WTC11 (cell line): ENCODE measurements around the gene KRT80. TPM values are rescaled to one million over a fixed set of nuclear protein-coding genes. Genes with fewer than 3 reads are reported as not detected.

ENCODE experiments used
- ATAC-seq: fragments of 200-7000 bp; cut with Tn5 transposase; 2 replicates; pipeline ENCODE4 v1.10.0; 2021; ENCODE audit warnings: mild to moderate bottlenecking, moderate library complexity
- CTCF ChIA-PET: fragments of 300-600 bp; sonication (Branson Sonifier 250); formaldehyde crosslinking; loops from one replicate; lab custom pipeline; 2021; ENCODE audit warnings: antibody characterized with exemption; lab: Charles Lee
- POLR2A ChIA-PET: fragments of 350-600 bp; sonication (Branson Sonifier 250); formaldehyde crosslinking; loops from one replicate; lab custom pipeline; 2021; ENCODE audit warnings: antibody characterized with exemption; lab: Charles Lee
- DNase-seq: peaks from one replicate; pipeline ENCODE4 v3.0.0; 2021; ENCODE audit warnings: low spot score
- H3K27ac Mint-ChIP-seq: 2 replicates; pipeline ENCODE4 v1.8.0; 2021; ENCODE audit warnings: mixed read lengths
- H3K27me3 Mint-ChIP-seq: 2 replicates; pipeline ENCODE4 v1.8.0; 2021; ENCODE audit warnings: low read depth, mild to moderate bottlenecking, moderate library complexity, mixed read lengths
- H3K36me3 Mint-ChIP-seq: 2 replicates; pipeline ENCODE4 v1.8.0; 2021; ENCODE audit warnings: mixed read lengths
- H3K4me1 Mint-ChIP-seq: 2 replicates; pipeline ENCODE4 v1.8.0; 2022; ENCODE audit warnings: mixed read lengths
- H3K4me3 Mint-ChIP-seq: 2 replicates; pipeline ENCODE4 v1.8.0; 2021; ENCODE audit warnings: mild to moderate bottlenecking, moderate library complexity, mixed read lengths
- H3K9me3 Mint-ChIP-seq: 2 replicates; pipeline ENCODE4 v1.8.0; 2021; ENCODE audit warnings: mixed read lengths
- ATF1 ChIP-seq: sonication (generic); formaldehyde crosslinking; IDR thresholded peaks from 2 replicates; pipeline ENCODE4 v1.8.1; 2023; ENCODE audit warnings: mild to moderate bottlenecking, moderate library complexity, missing genetic modification reagents
- GABPB1 ChIP-seq: sonication (generic); formaldehyde crosslinking; IDR thresholded peaks from 2 replicates; pipeline ENCODE4 v1.8.1; 2023; ENCODE audit warnings: mild to moderate bottlenecking, missing genetic modification reagents
- JAZF1 ChIP-seq: fragments of 250-450 bp; sonication (Bioruptor Pico); IDR thresholded peaks from 2 replicates; pipeline ENCODE4 v1.9.0; 2021; ENCODE audit warnings: moderate library complexity, mild to moderate bottlenecking, inconsistent platforms
- OVOL2 ChIP-seq: fragments of 250-450 bp; sonication (Bioruptor Pico); IDR thresholded peaks from 2 replicates; pipeline ENCODE4 v1.9.0; 2021; ENCODE audit warnings: mild to moderate bottlenecking, borderline replicate concordance
- RORB ChIP-seq: fragments of 250-450 bp; sonication (Bioruptor Pico); IDR thresholded peaks from 2 replicates; pipeline ENCODE4 v1.9.0; 2021; ENCODE audit warnings: mild to moderate bottlenecking
- TEAD1 ChIP-seq: sonication (generic); formaldehyde crosslinking; IDR thresholded peaks from 2 replicates; pipeline ENCODE4 v1.8.0; 2022; ENCODE audit warnings: mild to moderate bottlenecking, missing genetic modification reagents
- ZNF416 ChIP-seq: fragments of 250-450 bp; sonication (Bioruptor Pico); IDR thresholded peaks from 2 replicates; pipeline ENCODE4 v1.9.0; 2021; ENCODE audit warnings: mild to moderate bottlenecking, inconsistent platforms
- total RNA-seq: library from RNA; stranded (reverse); gene quantifications from 3 replicates; pipeline ENCODE4 v1.2.3, GENCODE V29; 2021
- TF ChIP-seq, protein P1 (sequence below): fragments of 250-450 bp; sonication (Bioruptor Pico); IDR thresholded peaks from 2 replicates; pipeline ENCODE4 v1.9.0; 2021; ENCODE audit warnings: mild to moderate bottlenecking
- TF ChIP-seq, protein P2 (sequence below): fragments of 250-450 bp; sonication (Bioruptor Pico); conservative IDR thresholded peaks from 2 replicates; pipeline ENCODE4 v1.9.0; 2021; ENCODE audit warnings: mild to moderate bottlenecking
- TF ChIP-seq, protein P3 (sequence below): fragments of 250-450 bp; sonication (Bioruptor Pico); IDR thresholded peaks from 2 replicates; pipeline ENCODE4 v1.9.0; 2021; ENCODE audit warnings: moderate library complexity, mild to moderate bottlenecking, inconsistent platforms, borderline replicate concordance
- TF ChIP-seq, protein P4 (sequence below): fragments of 250-450 bp; sonication (Bioruptor Pico); IDR thresholded peaks from 2 replicates; pipeline ENCODE4 v2.1.2; 2022; ENCODE audit warnings: mild to moderate bottlenecking, moderate library complexity
- TF ChIP-seq, protein P5 (sequence below): sonication (generic); formaldehyde crosslinking; IDR thresholded peaks from 2 replicates; pipeline ENCODE4 v1.8.1; 2023; ENCODE audit warnings: mild to moderate bottlenecking, missing genetic modification reagents, moderate library complexity
- TF ChIP-seq, protein P6 (sequence below): sonication (generic); formaldehyde crosslinking; conservative IDR thresholded peaks from 2 replicates; pipeline ENCODE4 v1.8.1; 2022; ENCODE audit warnings: mild to moderate bottlenecking, missing genetic modification reagents
- TF ChIP-seq, protein P7 (sequence below): fragments of 250-450 bp; sonication (Bioruptor Pico); IDR thresholded peaks from 2 replicates; pipeline ENCODE4 v1.9.0; 2021; ENCODE audit warnings: mild to moderate bottlenecking, borderline replicate concordance
- TF ChIP-seq, protein P8 (sequence below): sonication (generic); formaldehyde crosslinking; IDR thresholded peaks from 2 replicates; pipeline ENCODE4 v1.8.1; 2023; ENCODE audit warnings: mild to moderate bottlenecking, missing genetic modification reagents, borderline replicate concordance

Gene KRT80
- total RNA-seq, 1 experiment from 2014 or later, result 0.11 TPM

DNA sequence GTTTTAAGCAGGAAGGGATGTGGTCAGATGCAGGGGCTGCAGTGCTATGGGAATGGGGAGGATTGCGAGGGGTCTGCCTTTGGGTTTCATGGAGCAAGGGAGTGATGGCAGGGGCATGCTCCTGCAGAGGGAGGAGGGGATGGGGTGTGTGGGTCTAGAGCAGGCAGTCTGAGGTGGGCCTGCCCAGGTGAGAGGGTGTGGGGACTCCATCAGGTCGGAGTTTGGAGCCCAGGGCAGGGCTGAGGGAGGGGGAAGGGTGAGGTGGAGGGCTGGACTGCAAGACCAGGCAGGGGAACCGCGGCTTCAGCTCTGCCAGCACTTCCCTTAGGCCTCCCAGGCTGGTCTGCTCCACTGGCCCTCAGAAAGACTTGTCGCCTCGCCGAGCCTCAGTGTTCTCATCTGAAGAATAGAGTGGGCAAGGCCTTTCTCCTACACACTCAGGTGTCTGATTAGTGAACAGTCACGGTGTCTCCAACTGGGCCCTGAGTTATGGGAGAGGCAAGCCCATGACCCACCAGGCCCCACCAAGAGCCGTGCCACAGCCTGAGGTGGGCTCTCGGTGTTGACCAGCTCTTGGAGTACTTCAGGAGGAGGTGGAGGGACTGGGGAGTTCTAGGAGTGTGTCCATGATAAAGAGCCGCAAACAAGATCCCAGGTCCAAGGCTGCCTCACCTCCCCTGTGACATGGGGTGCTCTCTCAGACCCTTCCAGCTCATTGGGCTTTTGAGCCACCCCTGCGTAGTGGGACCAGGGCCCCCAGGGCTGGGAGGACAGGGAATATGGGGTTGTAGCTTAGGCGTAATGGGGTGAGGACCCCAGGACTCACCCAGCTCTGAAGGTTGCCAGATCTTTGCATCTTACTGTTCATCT, 20.1 kb upstream of the KRT80 start (continued):
- TF ChIP-seq, protein P1, sequence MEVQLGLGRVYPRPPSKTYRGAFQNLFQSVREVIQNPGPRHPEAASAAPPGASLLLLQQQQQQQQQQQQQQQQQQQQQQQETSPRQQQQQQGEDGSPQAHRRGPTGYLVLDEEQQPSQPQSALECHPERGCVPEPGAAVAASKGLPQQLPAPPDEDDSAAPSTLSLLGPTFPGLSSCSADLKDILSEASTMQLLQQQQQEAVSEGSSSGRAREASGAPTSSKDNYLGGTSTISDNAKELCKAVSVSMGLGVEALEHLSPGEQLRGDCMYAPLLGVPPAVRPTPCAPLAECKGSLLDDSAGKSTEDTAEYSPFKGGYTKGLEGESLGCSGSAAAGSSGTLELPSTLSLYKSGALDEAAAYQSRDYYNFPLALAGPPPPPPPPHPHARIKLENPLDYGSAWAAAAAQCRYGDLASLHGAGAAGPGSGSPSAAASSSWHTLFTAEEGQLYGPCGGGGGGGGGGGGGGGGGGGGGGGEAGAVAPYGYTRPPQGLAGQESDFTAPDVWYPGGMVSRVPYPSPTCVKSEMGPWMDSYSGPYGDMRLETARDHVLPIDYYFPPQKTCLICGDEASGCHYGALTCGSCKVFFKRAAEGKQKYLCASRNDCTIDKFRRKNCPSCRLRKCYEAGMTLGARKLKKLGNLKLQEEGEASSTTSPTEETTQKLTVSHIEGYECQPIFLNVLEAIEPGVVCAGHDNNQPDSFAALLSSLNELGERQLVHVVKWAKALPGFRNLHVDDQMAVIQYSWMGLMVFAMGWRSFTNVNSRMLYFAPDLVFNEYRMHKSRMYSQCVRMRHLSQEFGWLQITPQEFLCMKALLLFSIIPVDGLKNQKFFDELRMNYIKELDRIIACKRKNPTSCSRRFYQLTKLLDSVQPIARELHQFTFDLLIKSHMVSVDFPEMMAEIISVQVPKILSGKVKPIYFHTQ (CRISPR knock-in tag), result no peak
- TF ChIP-seq, protein P2, sequence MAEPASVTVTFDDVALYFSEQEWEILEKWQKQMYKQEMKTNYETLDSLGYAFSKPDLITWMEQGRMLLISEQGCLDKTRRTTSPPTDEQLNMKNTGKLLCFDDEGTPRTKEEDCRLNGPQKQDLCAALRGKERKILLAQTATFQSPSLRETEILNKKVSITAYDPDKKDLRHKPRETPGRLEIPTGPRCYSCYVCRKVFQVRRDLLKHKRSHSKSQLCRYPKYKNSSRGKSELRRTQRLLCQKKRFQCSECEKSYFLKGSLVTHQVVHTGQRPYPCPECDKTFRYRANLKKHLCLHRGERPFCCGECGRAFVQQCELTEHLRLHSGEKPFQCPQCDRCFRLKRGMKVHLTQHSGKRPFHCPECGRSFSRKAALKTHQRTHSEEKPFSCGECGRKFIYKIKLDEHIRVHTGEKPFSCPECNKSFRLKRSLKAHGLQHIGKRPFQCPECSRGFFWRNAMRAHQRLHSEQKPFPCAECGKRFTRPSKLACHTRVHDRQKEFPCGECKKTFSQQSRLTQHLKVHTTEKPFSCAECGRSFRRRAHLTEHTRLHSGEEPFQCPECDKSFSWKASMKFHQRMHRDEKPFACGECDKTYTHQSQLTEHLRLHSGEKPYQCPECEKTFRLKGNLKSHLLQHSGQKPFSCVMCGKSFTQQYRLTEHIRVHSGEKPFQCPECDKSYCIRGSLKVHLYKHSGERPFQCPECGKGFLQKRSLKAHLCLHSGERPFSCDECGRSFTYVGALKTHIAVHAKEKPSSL, result no peak
- no peak for TF ChIP-seq GABPB1 (CRISPR knock-in tag)
- TF ChIP-seq, protein P3, sequence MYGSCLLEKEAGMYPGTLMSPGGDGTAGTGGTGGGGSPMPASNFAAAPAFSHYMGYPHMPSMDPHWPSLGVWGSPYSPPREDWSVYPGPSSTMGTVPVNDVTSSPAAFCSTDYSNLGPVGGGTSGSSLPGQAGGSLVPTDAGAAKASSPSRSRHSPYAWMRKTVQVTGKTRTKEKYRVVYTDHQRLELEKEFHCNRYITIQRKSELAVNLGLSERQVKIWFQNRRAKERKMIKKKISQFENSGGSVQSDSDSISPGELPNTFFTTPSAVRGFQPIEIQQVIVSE, result no peak
- TF ChIP-seq, all 79 proteins: peak for 0

DNA sequence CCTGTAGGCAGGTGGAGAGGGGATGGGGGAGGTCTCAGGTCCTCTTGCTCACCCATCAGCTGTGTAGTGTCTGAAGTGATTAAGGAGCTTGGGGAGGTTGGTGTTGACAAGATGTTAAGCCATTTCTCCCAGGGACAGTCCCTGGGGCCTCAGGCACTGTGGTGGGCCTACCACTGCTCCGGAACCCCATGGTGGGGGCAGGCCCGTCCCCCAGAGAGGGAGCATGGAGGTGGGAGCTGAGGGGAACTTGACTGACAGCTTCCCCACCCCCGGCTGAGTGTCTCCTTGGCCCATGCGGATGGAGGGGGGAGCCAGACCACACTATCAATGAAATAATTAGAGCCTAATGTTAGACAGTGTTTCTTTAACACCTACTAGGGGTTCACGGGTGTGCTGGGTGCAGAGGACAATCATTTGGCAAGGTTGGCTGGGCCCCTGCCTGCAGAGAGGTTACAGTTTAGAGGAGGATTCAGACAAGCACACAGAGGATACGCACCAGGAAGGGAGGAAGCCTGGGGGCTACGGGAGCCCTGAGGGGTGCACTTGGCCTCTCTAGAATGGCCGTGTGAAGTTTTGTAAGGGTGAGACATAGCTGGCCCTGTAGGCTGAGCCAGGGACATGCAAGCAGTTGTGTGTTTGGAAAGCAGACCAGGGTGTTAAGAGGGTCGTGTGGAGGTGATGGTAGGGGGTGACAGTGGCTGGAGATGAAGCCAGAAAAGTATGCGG, 19.3 kb upstream of the KRT80 start:
- Mint-ChIP-seq H3K4me1 (peaks cover 13% of the 10 kb centered on the region), H3K27ac (no peak overlapping the region), H3K36me3 (no peaks in the 10 kb centered on the region), H3K9me3 (no peaks in the 10 kb centered on the region), H3K4me3 (no peak overlapping the region), H3K27me3 (no peaks in the 10 kb centered on the region)
- POLR2A ChIA-PET, result no interaction called here
- ATAC-seq, result no peak
- CTCF ChIA-PET, result interaction anchor here (1.2 to 7.8 kb wide), 9 partner anchors 9 to 151 kb away, joined by 3 to 60 read pairs (median 6); no protein-coding TSS in a partner anchor
- DNase-seq, result peak; percentile 9
- no peak for TF ChIP-seq ZNF416 (CRISPR knock-in tag)
- TF ChIP-seq, protein P4, sequence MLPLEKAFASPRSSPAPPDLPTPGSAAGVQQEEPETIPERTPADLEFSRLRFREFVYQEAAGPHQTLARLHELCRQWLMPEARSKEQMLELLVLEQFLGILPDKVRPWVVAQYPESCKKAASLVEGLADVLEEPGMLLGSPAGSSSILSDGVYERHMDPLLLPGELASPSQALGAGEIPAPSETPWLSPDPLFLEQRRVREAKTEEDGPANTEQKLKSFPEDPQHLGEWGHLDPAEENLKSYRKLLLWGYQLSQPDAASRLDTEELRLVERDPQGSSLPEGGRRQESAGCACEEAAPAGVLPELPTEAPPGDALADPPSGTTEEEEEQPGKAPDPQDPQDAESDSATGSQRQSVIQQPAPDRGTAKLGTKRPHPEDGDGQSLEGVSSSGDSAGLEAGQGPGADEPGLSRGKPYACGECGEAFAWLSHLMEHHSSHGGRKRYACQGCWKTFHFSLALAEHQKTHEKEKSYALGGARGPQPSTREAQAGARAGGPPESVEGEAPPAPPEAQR (CRISPR knock-in tag), result no peak
- TF ChIP-seq ATF1 (CRISPR knock-in tag), result no peak
- TF ChIP-seq, protein P5, sequence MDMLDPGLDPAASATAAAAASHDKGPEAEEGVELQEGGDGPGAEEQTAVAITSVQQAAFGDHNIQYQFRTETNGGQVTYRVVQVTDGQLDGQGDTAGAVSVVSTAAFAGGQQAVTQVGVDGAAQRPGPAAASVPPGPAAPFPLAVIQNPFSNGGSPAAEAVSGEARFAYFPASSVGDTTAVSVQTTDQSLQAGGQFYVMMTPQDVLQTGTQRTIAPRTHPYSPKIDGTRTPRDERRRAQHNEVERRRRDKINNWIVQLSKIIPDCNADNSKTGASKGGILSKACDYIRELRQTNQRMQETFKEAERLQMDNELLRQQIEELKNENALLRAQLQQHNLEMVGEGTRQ (CRISPR knock-in tag), result no peak
- TF ChIP-seq, protein P6, sequence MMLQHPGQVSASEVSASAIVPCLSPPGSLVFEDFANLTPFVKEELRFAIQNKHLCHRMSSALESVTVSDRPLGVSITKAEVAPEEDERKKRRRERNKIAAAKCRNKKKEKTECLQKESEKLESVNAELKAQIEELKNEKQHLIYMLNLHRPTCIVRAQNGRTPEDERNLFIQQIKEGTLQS, result no peak
- TF ChIP-seq TEAD1, result no peak
- TF ChIP-seq, protein P7, sequence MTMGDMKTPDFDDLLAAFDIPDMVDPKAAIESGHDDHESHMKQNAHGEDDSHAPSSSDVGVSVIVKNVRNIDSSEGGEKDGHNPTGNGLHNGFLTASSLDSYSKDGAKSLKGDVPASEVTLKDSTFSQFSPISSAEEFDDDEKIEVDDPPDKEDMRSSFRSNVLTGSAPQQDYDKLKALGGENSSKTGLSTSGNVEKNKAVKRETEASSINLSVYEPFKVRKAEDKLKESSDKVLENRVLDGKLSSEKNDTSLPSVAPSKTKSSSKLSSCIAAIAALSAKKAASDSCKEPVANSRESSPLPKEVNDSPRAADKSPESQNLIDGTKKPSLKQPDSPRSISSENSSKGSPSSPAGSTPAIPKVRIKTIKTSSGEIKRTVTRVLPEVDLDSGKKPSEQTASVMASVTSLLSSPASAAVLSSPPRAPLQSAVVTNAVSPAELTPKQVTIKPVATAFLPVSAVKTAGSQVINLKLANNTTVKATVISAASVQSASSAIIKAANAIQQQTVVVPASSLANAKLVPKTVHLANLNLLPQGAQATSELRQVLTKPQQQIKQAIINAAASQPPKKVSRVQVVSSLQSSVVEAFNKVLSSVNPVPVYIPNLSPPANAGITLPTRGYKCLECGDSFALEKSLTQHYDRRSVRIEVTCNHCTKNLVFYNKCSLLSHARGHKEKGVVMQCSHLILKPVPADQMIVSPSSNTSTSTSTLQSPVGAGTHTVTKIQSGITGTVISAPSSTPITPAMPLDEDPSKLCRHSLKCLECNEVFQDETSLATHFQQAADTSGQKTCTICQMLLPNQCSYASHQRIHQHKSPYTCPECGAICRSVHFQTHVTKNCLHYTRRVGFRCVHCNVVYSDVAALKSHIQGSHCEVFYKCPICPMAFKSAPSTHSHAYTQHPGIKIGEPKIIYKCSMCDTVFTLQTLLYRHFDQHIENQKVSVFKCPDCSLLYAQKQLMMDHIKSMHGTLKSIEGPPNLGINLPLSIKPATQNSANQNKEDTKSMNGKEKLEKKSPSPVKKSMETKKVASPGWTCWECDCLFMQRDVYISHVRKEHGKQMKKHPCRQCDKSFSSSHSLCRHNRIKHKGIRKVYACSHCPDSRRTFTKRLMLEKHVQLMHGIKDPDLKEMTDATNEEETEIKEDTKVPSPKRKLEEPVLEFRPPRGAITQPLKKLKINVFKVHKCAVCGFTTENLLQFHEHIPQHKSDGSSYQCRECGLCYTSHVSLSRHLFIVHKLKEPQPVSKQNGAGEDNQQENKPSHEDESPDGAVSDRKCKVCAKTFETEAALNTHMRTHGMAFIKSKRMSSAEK (CRISPR knock-in tag), result no peak
- TF ChIP-seq, protein P8, sequence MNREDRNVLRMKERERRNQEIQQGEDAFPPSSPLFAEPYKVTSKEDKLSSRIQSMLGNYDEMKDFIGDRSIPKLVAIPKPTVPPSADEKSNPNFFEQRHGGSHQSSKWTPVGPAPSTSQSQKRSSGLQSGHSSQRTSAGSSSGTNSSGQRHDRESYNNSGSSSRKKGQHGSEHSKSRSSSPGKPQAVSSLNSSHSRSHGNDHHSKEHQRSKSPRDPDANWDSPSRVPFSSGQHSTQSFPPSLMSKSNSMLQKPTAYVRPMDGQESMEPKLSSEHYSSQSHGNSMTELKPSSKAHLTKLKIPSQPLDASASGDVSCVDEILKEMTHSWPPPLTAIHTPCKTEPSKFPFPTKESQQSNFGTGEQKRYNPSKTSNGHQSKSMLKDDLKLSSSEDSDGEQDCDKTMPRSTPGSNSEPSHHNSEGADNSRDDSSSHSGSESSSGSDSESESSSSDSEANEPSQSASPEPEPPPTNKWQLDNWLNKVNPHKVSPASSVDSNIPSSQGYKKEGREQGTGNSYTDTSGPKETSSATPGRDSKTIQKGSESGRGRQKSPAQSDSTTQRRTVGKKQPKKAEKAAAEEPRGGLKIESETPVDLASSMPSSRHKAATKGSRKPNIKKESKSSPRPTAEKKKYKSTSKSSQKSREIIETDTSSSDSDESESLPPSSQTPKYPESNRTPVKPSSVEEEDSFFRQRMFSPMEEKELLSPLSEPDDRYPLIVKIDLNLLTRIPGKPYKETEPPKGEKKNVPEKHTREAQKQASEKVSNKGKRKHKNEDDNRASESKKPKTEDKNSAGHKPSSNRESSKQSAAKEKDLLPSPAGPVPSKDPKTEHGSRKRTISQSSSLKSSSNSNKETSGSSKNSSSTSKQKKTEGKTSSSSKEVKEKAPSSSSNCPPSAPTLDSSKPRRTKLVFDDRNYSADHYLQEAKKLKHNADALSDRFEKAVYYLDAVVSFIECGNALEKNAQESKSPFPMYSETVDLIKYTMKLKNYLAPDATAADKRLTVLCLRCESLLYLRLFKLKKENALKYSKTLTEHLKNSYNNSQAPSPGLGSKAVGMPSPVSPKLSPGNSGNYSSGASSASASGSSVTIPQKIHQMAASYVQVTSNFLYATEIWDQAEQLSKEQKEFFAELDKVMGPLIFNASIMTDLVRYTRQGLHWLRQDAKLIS (CRISPR knock-in tag), result no peak
- no peak for TF ChIP-seq OVOL2 (CRISPR knock-in tag)
- no peak for TF ChIP-seq RORB (CRISPR knock-in tag)
- TF ChIP-seq JAZF1, result no peak
